Naive thymus-derived CD4-positive, alpha-beta T cell (primary cell): ENCODE data around the gene CTSV. TPM values are rescaled to one million over a fixed set of nuclear protein-coding genes. Genes with fewer than 3 reads are reported as not detected.
"Not testable (repeated sequence)": the region's sequence is repeated elsewhere in the genome, so short reads cannot be mapped to it uniquely, and the experiment has no call there.

Experiments used
- ATAC-seq: fragments of 150-1000 bp; cut with Tn5 transposase; 2 replicates; pipeline ENCODE4 v1.10.0; 2021; ENCODE audit warnings: mild to moderate bottlenecking, moderate library complexity
- CTCF ChIA-PET: fragments of 350-600 bp; sonication (Branson Sonifier 250); formaldehyde crosslinking; loops from one replicate; lab custom pipeline; 2021; ENCODE audit warnings: antibody characterized with exemption; lab: Charles Lee
- POLR2A ChIA-PET: fragments of 350-600 bp; sonication (Branson Sonifier 250); formaldehyde crosslinking; loops from one replicate; lab custom pipeline; 2021; ENCODE audit warnings: antibody characterized with exemption, inconsistent platforms; lab: Charles Lee
- DNase-seq, 9 donors: peaks; one replicate each; pipeline versions ENCODE4 v3.0.0 to v3.0.0-alpha.2; 2020 to 2022; ENCODE audit warnings: mixed read lengths in 1 of 9
- H3K27ac ChIP-seq: one replicate; pipeline ENCODE4 v1.7.0; 2013; ENCODE audit warnings: mild to moderate bottlenecking, low read depth, low read length, moderate library complexity
- H3K27me3 ChIP-seq, 2 donors: one replicate each; pipeline ENCODE4 v1.7.0; 2013; ENCODE audit warnings: low read length in 2 of 2, mild to moderate bottlenecking in 2 of 2, moderate library complexity in 2 of 2; ENCODE audit not compliant: control insufficient read depth in 2 of 2, insufficient read depth in 2 of 2
- H3K36me3 ChIP-seq, 3 experiments: 1 replicate in 2 of 3; 2 replicates in 1 of 3; pipeline ENCODE4 v1.7.0; 2013; ENCODE audit warnings: low read length in 3 of 3, mild to moderate bottlenecking in 3 of 3, moderate library complexity in 1 of 3; ENCODE audit not compliant: insufficient read depth in 3 of 3, control insufficient read depth in 2 of 3
- H3K4me1 ChIP-seq, 2 donors: one replicate each; pipeline ENCODE4 v1.7.0; 2013; ENCODE audit warnings: low read length in 2 of 2, mild to moderate bottlenecking in 2 of 2, moderate library complexity in 1 of 2; ENCODE audit not compliant: control insufficient read depth in 2 of 2, insufficient read depth in 2 of 2
- H3K4me3 ChIP-seq: 2 replicates; pipeline ENCODE4 v1.7.0; 2013; ENCODE audit warnings: mild to moderate bottlenecking, low read length
- H3K9me3 ChIP-seq, 3 experiments: 1 replicate in 2 of 3; 2 replicates in 1 of 3; pipeline ENCODE4 v1.7.0; 2013; ENCODE audit warnings: low read length in 3 of 3; ENCODE audit not compliant: control insufficient read depth in 2 of 3
- H3K27ac Mint-ChIP-seq, 9 donors: one replicate each; pipeline ENCODE4 v1.8.0; 2020 to 2022; ENCODE audit warnings: mixed read lengths in 9 of 9, mild to moderate bottlenecking in 8 of 9, moderate library complexity in 5 of 9, inconsistent platforms in 2 of 9
- H3K27me3 Mint-ChIP-seq, 5 donors: one replicate each; pipeline ENCODE4 v1.8.0; 2021 to 2022; ENCODE audit warnings: mixed read lengths in 5 of 5, mild to moderate bottlenecking in 1 of 5
- H3K36me3 Mint-ChIP-seq, 5 donors: one replicate each; pipeline ENCODE4 v1.8.0; 2020 to 2022; ENCODE audit warnings: mixed read lengths in 5 of 5, mild to moderate bottlenecking in 3 of 5, inconsistent platforms in 1 of 5
- H3K4me1 Mint-ChIP-seq, 7 donors: one replicate each; pipeline ENCODE4 v1.8.0; 2020 to 2022; ENCODE audit warnings: mixed read lengths in 7 of 7, mild to moderate bottlenecking in 3 of 7, inconsistent platforms in 1 of 7
- H3K4me3 Mint-ChIP-seq, 10 donors: one replicate each; pipeline ENCODE4 v1.8.0; 2020 to 2022; ENCODE audit warnings: mild to moderate bottlenecking in 10 of 10, mixed read lengths in 10 of 10, moderate library complexity in 6 of 10, inconsistent platforms in 2 of 10
- H3K9me3 Mint-ChIP-seq, 11 donors: one replicate each; pipeline ENCODE4 v1.8.0; 2020 to 2022; ENCODE audit warnings: mixed read lengths in 11 of 11, mild to moderate bottlenecking in 4 of 11, inconsistent platforms in 1 of 11, moderate library complexity in 1 of 11
- intact Hi-C, 2 donors: fragments of 100-400 bp; cut with micrococcal nuclease; formaldehyde crosslinking; loops; one replicate each; pipeline ENCODE4 v1.15.1; 2023
- polyA plus RNA-seq, 2 donors: library from polyadenylated mRNA; unstranded; fragments of 300-500 nt; fragmentation: Illumina TruSeq; gene quantifications; one replicate each; pipeline ENCODE4 v1.2.3, GENCODE V29; 2021
- total RNA-seq, 6 experiments: library from RNA in 5 of 6; stranded (reverse) in 5 of 6; gene quantifications; 1 replicate in 5 of 6; 2 replicates in 1 of 6; pipeline ENCODE4 v1.2.3 and lab custom pipeline; 2021 to 2026

Gene CTSV
- total and polyA plus RNA-seq, 7 experiments from 2014 or later = 0.21 to 0.24 TPM; not detected in 5

GRCh38 chr9:97064176-97064575 lies 25.2 kb upstream of the CTSV start:
- intact Hi-C loops = no loop called here
- Histone ChIP-seq H3K27ac (no peak overlapping the region), H3K36me3 (no peaks in the 10 kb centered on the region), H3K4me1 (no peaks in the 10 kb centered on the region), H3K4me3 (no peak overlapping the region), H3K27me3 (no peaks in the 10 kb centered on the region), H3K9me3 (no peaks in the 10 kb centered on the region)
- peaks cover 0 to 9% (median 0%) of the 10 kb centered on the region in 5 donors for H3K36me3 Mint-ChIP-seq
- CTCF ChIA-PET = no interaction called here
- DNase-seq (no peak), ATAC-seq (no peak)
- H3K9me3 Mint-ChIP-seq = peaks cover 2 to 14% (median 9%) of the 10 kb centered on the region in 11 donors
- POLR2A ChIA-PET = no interaction called here
- H3K4me1 Mint-ChIP-seq = peaks cover 0 to 2% (median 0%) of the 10 kb centered on the region in 7 donors
- H3K4me3 Mint-ChIP-seq = no peak overlapping the region
- H3K27ac Mint-ChIP-seq = no peak overlapping the region
- H3K27me3 Mint-ChIP-seq = peaks cover 3 to 21% (median 8%) of the 10 kb centered on the region in 5 donors

- CTCF ChIA-PET = no interaction called here
- no peak overlapping the region for H3K27ac Mint-ChIP-seq
Observed at GRCh38 chr9:97060796-97061195, 21.9 kb upstream of the CTSV start.

DNA sequence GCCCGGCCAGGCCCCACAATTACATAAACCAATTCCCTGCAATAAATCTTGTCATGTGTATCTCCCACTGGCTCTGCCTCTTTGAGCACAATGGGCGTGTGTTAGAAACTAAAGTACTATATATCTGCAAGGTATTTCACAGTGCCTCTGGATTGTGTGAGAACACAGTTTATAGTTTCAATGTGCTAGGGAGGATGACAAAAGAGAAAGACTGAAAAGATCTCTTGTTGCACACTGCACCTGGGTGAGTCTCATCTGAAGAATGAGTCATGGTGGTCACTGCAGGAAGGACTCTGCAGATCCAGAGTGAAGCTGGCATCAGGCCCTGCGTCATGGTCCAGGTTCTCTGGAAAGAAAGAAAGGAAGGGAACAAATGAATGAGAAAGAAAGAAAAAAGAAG lies 20.7 kb upstream of the CTSV start:
- no peaks in the 10 kb centered on the region for H3K27me3 ChIP-seq
- ChIA-PET POLR2A (no interaction called here), CTCF (no interaction called here)
- intact Hi-C loops = no loop called here
- no peak overlapping the region for H3K27ac ChIP-seq
- DNase-seq (no peak), ATAC-seq (no peak)
- no peak overlapping the region for H3K27ac Mint-ChIP-seq
- H3K4me3 Mint-ChIP-seq = no peak overlapping the region
- H3K9me3 ChIP-seq = no peaks in the 10 kb centered on the region
- H3K36me3 ChIP-seq = no peaks in the 10 kb centered on the region
- H3K9me3 Mint-ChIP-seq = no peaks in the 10 kb centered on the region
- no peaks in the 10 kb centered on the region for H3K4me1 ChIP-seq
- H3K4me3 ChIP-seq = no peak overlapping the region
- no peaks in the 10 kb centered on the region for H3K36me3 Mint-ChIP-seq
- H3K27me3 Mint-ChIP-seq = peaks cover 4 to 10% (median 8%) of the 10 kb centered on the region in 5 donors
- H3K4me1 Mint-ChIP-seq = peaks cover 0 to 2% (median 0%) of the 10 kb centered on the region in 7 donors

More at GRCh38 chr9:97060796-97061195, 21.9 kb upstream of the CTSV start:
- POLR2A ChIA-PET = no interaction called here
- intact Hi-C loops = no loop called here
- ATAC-seq (no peak), DNase-seq (no peak)
- H3K4me3 Mint-ChIP-seq = no peak overlapping the region
- peaks cover 0 to 5% (median 2%) of the 10 kb centered on the region in 11 donors for H3K9me3 Mint-ChIP-seq
- Histone ChIP-seq H3K27ac (no peak overlapping the region), H3K36me3 (no peaks in the 10 kb centered on the region), H3K4me1 (no peaks in the 10 kb centered on the region), H3K4me3 (no peak overlapping the region), H3K27me3 (no peaks in the 10 kb centered on the region), H3K9me3 (no peaks in the 10 kb centered on the region)
- no peaks in the 10 kb centered on the region for H3K36me3 Mint-ChIP-seq
- peaks cover 2 to 14% (median 8%) of the 10 kb centered on the region in 5 donors for H3K27me3 Mint-ChIP-seq
- peaks cover 0 to 2% (median 0%) of the 10 kb centered on the region in 7 donors for H3K4me1 Mint-ChIP-seq

GRCh38 chr9:97057651-97058050 lies 18.7 kb upstream of the CTSV start:
- H3K9me3 ChIP-seq = no peaks in the 10 kb centered on the region
- no peak for ATAC-seq
- ChIA-PET POLR2A (no interaction called here), CTCF (no interaction called here)
- no peaks in the 10 kb centered on the region for H3K36me3 ChIP-seq
- DNase-seq = no peak
- no peaks in the 10 kb centered on the region for H3K4me1 ChIP-seq
- H3K9me3 Mint-ChIP-seq = no peaks in the 10 kb centered on the region
- intact Hi-C loops = no loop called here
- H3K27ac Mint-ChIP-seq = no peak overlapping the region
- H3K4me1 Mint-ChIP-seq = peaks cover 0 to 2% (median 0%) of the 10 kb centered on the region in 7 donors
- no peak overlapping the region for H3K4me3 ChIP-seq
- no peaks in the 10 kb centered on the region for H3K36me3 Mint-ChIP-seq
- H3K27me3 ChIP-seq = no peaks in the 10 kb centered on the region
- no peak overlapping the region for H3K4me3 Mint-ChIP-seq
- H3K27ac ChIP-seq = no peak overlapping the region
- peaks cover 4 to 29% (median 16%) of the 10 kb centered on the region in 5 donors for H3K27me3 Mint-ChIP-seq

- H3K27me3 Mint-ChIP-seq = peaks cover 4 to 40% (median 22%) of the 10 kb centered on the region in 5 donors
- not testable (repeated sequence) for ATAC-seq
Observed at GRCh38 chr9:97055891-97056290, 16.9 kb upstream of the CTSV start.

GRCh38 chr9:97053717-97054116 lies 14.8 kb upstream of the CTSV start:
- no peak overlapping the region for H3K4me3 ChIP-seq
- H3K4me1 ChIP-seq = no peaks in the 10 kb centered on the region
- DNase-seq (no peak), ATAC-seq (no peak)
- H3K36me3 Mint-ChIP-seq = no peaks in the 10 kb centered on the region
- H3K36me3 ChIP-seq = no peaks in the 10 kb centered on the region
- H3K27me3 ChIP-seq = no peaks in the 10 kb centered on the region
- H3K27ac ChIP-seq = no peak overlapping the region
- intact Hi-C loops = no loop called here
- no peaks in the 10 kb centered on the region for H3K9me3 ChIP-seq
- CTCF ChIA-PET = no interaction called here
- no peak overlapping the region for H3K4me3 Mint-ChIP-seq
- POLR2A ChIA-PET = no interaction called here
- no peak overlapping the region for H3K27ac Mint-ChIP-seq
- H3K9me3 Mint-ChIP-seq = peaks cover 0 to 1% (median 0%) of the 10 kb centered on the region in 11 donors
- H3K4me1 Mint-ChIP-seq = no peaks in the 10 kb centered on the region
- H3K27me3 Mint-ChIP-seq = peaks cover 5 to 43% (median 23%) of the 10 kb centered on the region in 5 donors

More at GRCh38 chr9:97055891-97056290, 16.9 kb upstream of the CTSV start:
- H3K27ac ChIP-seq, H3K4me1 Mint-ChIP-seq, CTCF ChIA-PET, H3K4me1 ChIP-seq, H3K4me3 ChIP-seq, H3K27ac Mint-ChIP-seq, H3K27me3 ChIP-seq, H3K9me3 Mint-ChIP-seq, POLR2A ChIA-PET, DNase-seq, intact Hi-C loops, H3K9me3 ChIP-seq, H3K36me3 ChIP-seq, H3K36me3 Mint-ChIP-seq, H3K4me3 Mint-ChIP-seq: not testable (repeated sequence)

DNA sequence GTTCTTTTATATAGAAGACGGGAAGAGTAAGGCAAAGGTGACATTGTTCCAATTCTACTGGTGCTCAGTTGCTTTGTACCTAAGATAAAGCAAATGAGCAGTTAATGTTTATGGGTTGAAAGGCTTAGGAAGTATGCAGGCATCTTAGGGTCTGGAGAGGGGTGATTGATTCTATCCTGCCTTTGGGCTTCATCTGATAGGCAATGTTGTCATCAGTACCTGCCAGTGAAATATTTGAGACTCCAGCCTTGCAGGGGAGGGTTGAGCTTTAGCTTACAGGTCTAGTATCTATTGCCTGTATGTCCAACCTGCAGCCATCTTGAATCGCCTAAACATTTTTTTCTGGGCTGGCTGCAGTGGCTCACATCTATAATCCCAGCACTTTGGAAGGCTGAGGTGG lies 13.8 kb upstream of the CTSV start:
- Histone ChIP-seq H3K27me3 (no peaks in the 10 kb centered on the region), H3K4me1 (no peaks in the 10 kb centered on the region), H3K36me3 (no peaks in the 10 kb centered on the region), H3K9me3 (no peaks in the 10 kb centered on the region), H3K27ac (no peak overlapping the region), H3K4me3 (no peak overlapping the region)
- intact Hi-C loops = no loop called here
- ATAC-seq (no peak), DNase-seq (no peak)
- no peaks in the 10 kb centered on the region for H3K36me3 Mint-ChIP-seq
- ChIA-PET CTCF (no interaction called here), POLR2A (no interaction called here)
- no peaks in the 10 kb centered on the region for H3K4me1 Mint-ChIP-seq
- H3K27ac Mint-ChIP-seq = no peak overlapping the region
- peaks cover 0 to 1% (median 0%) of the 10 kb centered on the region in 11 donors for H3K9me3 Mint-ChIP-seq
- H3K27me3 Mint-ChIP-seq = peaks cover 5 to 43% (median 22%) of the 10 kb centered on the region in 5 donors
- no peak overlapping the region for H3K4me3 Mint-ChIP-seq
